Gastroesophageal sphincter (tissue), 4 donors: ENCODE data around the gene CIAO3. TPM values are rescaled to one million over a fixed set of nuclear protein-coding genes. Genes with fewer than 3 reads are reported as not detected.

ENCODE experiments used
- ATAC-seq: fragments of 150-250 bp; one replicate; pipeline ENCODE4 v1.9.1; 2016; ENCODE audit warnings: mild to moderate bottlenecking, moderate library complexity
- H3K27ac ChIP-seq, 4 donors: fragments of 200-600 bp; sonication (generic) in 3 of 4; 1 replicate in 3 of 4; 2 replicates in 1 of 4; pipeline ENCODE4 v1.5.1; 2016 to 2019
- H3K27me3 ChIP-seq: fragments of 200-600 bp; sonication (generic); one replicate; pipeline ENCODE4 v1.5.1; 2019
- H3K36me3 ChIP-seq, 2 donors: fragments of 200-600 bp; sonication (generic); one replicate each; pipeline ENCODE4 v1.5.1; 2019; ENCODE audit warnings: control low read depth in 1 of 2
- H3K4me1 ChIP-seq, 3 donors: fragments of 200-600 bp; sonication (generic); 1 replicate in 2 of 3; 2 replicates in 1 of 3; pipeline ENCODE4 v1.5.1; 2016 to 2019; ENCODE audit warnings: control low read depth in 2 of 3
- H3K4me3 ChIP-seq, 2 donors: fragments of 200-600 bp; sonication (generic); one replicate each; pipeline ENCODE4 v1.5.1; 2019; ENCODE audit warnings: mild to moderate bottlenecking in 1 of 2, moderate library complexity in 1 of 2
- H3K9me3 ChIP-seq, 3 donors: fragments of 200-600 bp; sonication (generic); one replicate each; pipeline ENCODE4 v1.5.1; 2017 to 2019; ENCODE audit warnings: control low read depth in 2 of 3
- CTCF ChIP-seq, 4 experiments: fragments of 200-600 bp in 2 of 4; fragments of 450-650 bp in 2 of 4; sonication (generic) in 1 of 4; IDR thresholded peaks; one replicate each; pipeline ENCODE4 v1.5.1; 2017 to 2019; ENCODE audit warnings: antibody characterized with exemption in 4 of 4, mild to moderate bottlenecking in 2 of 4, moderate library complexity in 2 of 4
- EP300 ChIP-seq: sonication (generic); formaldehyde crosslinking; IDR thresholded peaks from one replicate; pipeline ENCODE4 v1.6.1; 2017; ENCODE audit warnings: antibody characterized with exemption, mild to moderate bottlenecking
- POLR2A ChIP-seq, 2 donors: fragments of 450-650 bp; IDR thresholded peaks; one replicate each; pipeline ENCODE4 v1.6.1; 2017; ENCODE audit warnings: antibody characterized with exemption in 2 of 2, mild to moderate bottlenecking in 2 of 2, moderate library complexity in 1 of 2
- POLR2AphosphoS5 ChIP-seq: sonication (generic); formaldehyde crosslinking; IDR thresholded peaks from one replicate; pipeline ENCODE4 v1.6.1; 2017; ENCODE audit warnings: antibody characterized with exemption
- WGBS, 2 donors: methylation state at CpG; one replicate each; pipeline ENCODE4 v1.1.5; 2018; ENCODE audit warnings: low coverage in 1 of 2; 5-methylcytosine and 5-hydroxymethylcytosine counted together
- total RNA-seq, 4 donors: library from RNA; depleted of rRNA; stranded (reverse); fragments of >200 nt; gene quantifications; one replicate each; pipeline ENCODE4 v1.1.0, GENCODE V29; 2016

The CIAO3 gene
- total RNA-seq, 4 donors from 2014 or later = 18.5 to 46.7 (median 25.6) TPM

- WGBS, 2 donors = 6% methylated on average over 6 of the region's 30 CpGs; no CpG with 5 or more reads in 1 of the 2 donors
- no peak for TF ChIP-seq POLR2A (IDR thresholded peaks at IDR 0.05)
- TF ChIP-seq POLR2AphosphoS5 = no peak
- TF ChIP-seq CTCF (IDR thresholded peaks at IDR 0.05) = no peak
- TF ChIP-seq EP300 = no peak
- Histone ChIP-seq H3K9me3 (no peaks in the 10 kb centered on the region), H3K27ac (no peak overlapping the region), H3K4me1 (peaks cover 0 to 51% (median 12%) of the 10 kb centered on the region in 3 donors), H3K4me3 (no peak overlapping the region), H3K27me3 (peaks cover 76% of the 10 kb centered on the region), H3K36me3 (no peaks in the 10 kb centered on the region)
- no peak for ATAC-seq
These were observed 31.0 kb downstream of the CIAO3 start for GRCh38 chr16:709566-710499.

- Histone ChIP-seq H3K4me1 (peaks cover 0 to 44% (median 7%) of the 10 kb centered on the region in 3 donors), H3K27ac (no peak overlapping the region), H3K27me3 (peaks cover 85% of the 10 kb centered on the region), H3K36me3 (no peaks in the 10 kb centered on the region), H3K4me3 (no peak overlapping the region), H3K9me3 (no peaks in the 10 kb centered on the region)
- WGBS, 2 donors = 79 to 100% methylated on average over 1 to 2 of the region's 4 CpGs
- no peak for ATAC-seq
- TF ChIP-seq EP300 (no peak), POLR2A (IDR thresholded peaks at IDR 0.05) (no peak), CTCF (IDR thresholded peaks at IDR 0.05) (no peak), POLR2AphosphoS5 (no peak)
These were observed 31.8 kb downstream of the CIAO3 start for GRCh38 chr16:708959-709358.

- peaks cover 95% of the 10 kb centered on the region for H3K27me3 ChIP-seq
- WGBS, 2 donors = 67% methylated on average over 3 of the region's 3 CpGs; no CpG with 5 or more reads in 1 of the 2 donors
- no peaks in the 10 kb centered on the region for H3K36me3 ChIP-seq
- no peak overlapping the region for H3K27ac ChIP-seq
- no peak overlapping the region for H3K4me3 ChIP-seq
- no peaks in the 10 kb centered on the region for H3K9me3 ChIP-seq
- no peak for ATAC-seq
- no peak for TF ChIP-seq POLR2A (IDR thresholded peaks at IDR 0.05)
- no peak for TF ChIP-seq POLR2AphosphoS5
- TF ChIP-seq CTCF (IDR thresholded peaks at IDR 0.05) = no peak
- TF ChIP-seq EP300 = no peak
- H3K4me1 ChIP-seq = peaks cover 0 to 44% (median 7%) of the 10 kb centered on the region in 3 donors
These were observed 32.8 kb downstream of the CIAO3 start for GRCh38 chr16:708019-708418.

DNA sequence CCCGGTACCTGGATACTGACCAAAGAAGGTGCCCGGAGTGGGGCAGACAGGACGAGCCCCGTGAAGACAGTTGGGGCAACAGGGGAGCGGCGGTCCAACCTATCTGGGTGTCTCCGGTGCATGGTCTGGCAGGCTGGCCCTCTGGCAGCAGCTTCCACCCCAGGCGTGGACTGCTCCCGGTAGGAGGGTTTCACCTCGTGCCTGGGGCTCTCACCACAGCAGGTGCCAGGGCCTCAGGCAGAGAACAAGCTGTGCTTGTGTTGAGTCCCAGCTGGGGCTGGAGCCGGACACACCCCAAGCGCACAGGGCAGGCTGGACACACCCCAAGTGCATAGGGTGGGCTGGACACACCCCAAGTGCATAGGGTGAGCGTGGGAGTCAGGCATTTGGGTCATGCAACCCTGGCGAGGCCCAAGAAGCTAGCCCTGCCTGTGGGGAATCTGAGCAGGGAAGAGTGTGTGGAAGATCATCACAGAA, 33.7 kb downstream of the CIAO3 start:
- Histone ChIP-seq H3K4me1 (peaks cover 0 to 44% (median 7%) of the 10 kb centered on the region in 3 donors), H3K36me3 (no peaks in the 10 kb centered on the region), H3K4me3 (no peak overlapping the region), H3K27me3 (peaks cover 100% of the 10 kb centered on the region), H3K9me3 (no peaks in the 10 kb centered on the region), H3K27ac (no peak overlapping the region)
- TF ChIP-seq POLR2A (IDR thresholded peaks at IDR 0.05) = no peak
- no peak for TF ChIP-seq POLR2AphosphoS5
- no peak for TF ChIP-seq CTCF (IDR thresholded peaks at IDR 0.05)
- TF ChIP-seq EP300 = no peak
- no CpG with 5 or more reads among the region's 14 CpGs for WGBS, 2 donors
- no peak for ATAC-seq
